LNCaP clone FGC (cell line): ENCODE results near the gene EEF1A2.

ENCODE experiments used
- DNase-seq: peaks from one replicate; pipeline ENCODE4 v3.0.0-alpha.2; 2011; ENCODE audit warnings: low read depth
- H3K4me3 ChIP-seq: 2 replicates; pipeline ENCODE4 v1.5.1; 2011; ENCODE audit warnings: mild to moderate bottlenecking, low read depth, low read length, control low read depth
- CTCF ChIP-seq: IDR thresholded peaks from 2 replicates; pipeline ENCODE4 v1.5.1; 2012; ENCODE audit warnings: mild to moderate bottlenecking; ENCODE audit not compliant: control insufficient read depth, insufficient read depth; ENCODE audit errors: extremely low read depth

Gene EEF1A2

GRCh38 chr20:63498960-63499337, at the start of gene EEF1A2:
Gene EEF1A2 (minus strand): TSS chr20:63499083. CDS start chr20:63497763, 1,320 bp downstream.
- DNase-seq: no peak
- peak; percentile 64 for TF ChIP-seq CTCF
- H3K4me3 ChIP-seq: peak within 1 kb of the TSS; percentile 91

GRCh38 chr20:63548542-63548941, 49.7 kb upstream of the EEF1A2 start:
- TF ChIP-seq CTCF: no peak
- H3K4me3 ChIP-seq: no peak overlapping the region
- no peak for DNase-seq

- DNase-seq: no peak
- H3K4me3 ChIP-seq: no peak within 1 kb of the TSS
- TF ChIP-seq CTCF: no peak
These were observed 49.0 kb upstream of the EEF1A2 start, which contains the start of gene SRMS for GRCh38 chr20:63547725-63548480. Gene SRMS (minus strand): TSS chr20:63547749. CDS start chr20:63547463, 286 bp downstream.

GRCh38 chr20:63546956-63547724, 48.3 kb upstream of the EEF1A2 start:
- no peak for TF ChIP-seq CTCF
- no peak overlapping the region for H3K4me3 ChIP-seq
- DNase-seq: no peak

GRCh38 chr20:63546256-63546955, 47.5 kb upstream of the EEF1A2 start:
- no peak overlapping the region for H3K4me3 ChIP-seq
- DNase-seq: no peak
- TF ChIP-seq CTCF: no peak

- H3K4me3 ChIP-seq: no peak overlapping the region
- no peak for TF ChIP-seq CTCF
- DNase-seq: no peak
These were observed 46.9 kb upstream of the EEF1A2 start for GRCh38 chr20:63545814-63546213.
